Measurements from ENCODE around the gene C4BPB.

The C4BPB gene

GRCh38 chr1:207060596-207060995, 28.1 kb upstream of the C4BPB start:
- DNase-seq, result no peak

- DNase-seq, result no peak
Measured at GRCh38 chr1:207062058-207062457, 26.6 kb upstream of the C4BPB start.

- DNase-seq, result no peak
Measured at GRCh38 chr1:207063014-207063413, 25.6 kb upstream of the C4BPB start.

GRCh38 chr1:207064561-207064960, 24.1 kb upstream of the C4BPB start:
- DNase-seq, result no peak

- DNase-seq, result no peak
Measured at GRCh38 chr1:207067185-207067584, 21.5 kb upstream of the C4BPB start.

GRCh38 chr1:207067665-207068064, 21.0 kb upstream of the C4BPB start:
- DNase-seq, result no peak

GRCh38 chr1:207069061-207069460, 19.6 kb upstream of the C4BPB start:
- no peak for DNase-seq

- no peak for DNase-seq
Measured at GRCh38 chr1:207069858-207070506, 18.7 kb upstream of the C4BPB start.

GRCh38 chr1:207070811-207071210, 17.8 kb upstream of the C4BPB start:
- no peak for DNase-seq

GRCh38 chr1:207071426-207071825, 17.2 kb upstream of the C4BPB start:
- no peak for DNase-seq

GRCh38 chr1:207072233-207072632, 16.4 kb upstream of the C4BPB start:
- no peak for DNase-seq

GRCh38 chr1:207073906-207074820, 14.5 kb upstream of the C4BPB start:
- no peak for DNase-seq

- no peak for DNase-seq
Measured at GRCh38 chr1:207076181-207076955, 12.3 kb upstream of the C4BPB start.

GRCh38 chr1:207077012-207077411, 11.6 kb upstream of the C4BPB start:
- DNase-seq, result no peak

GRCh38 chr1:207077470-207078377, 10.9 kb upstream of the C4BPB start:
- DNase-seq, result peak; percentile 79

GRCh38 chr1:207078578-207079132, 10.0 kb upstream of the C4BPB start:
- no peak for DNase-seq

- DNase-seq, result no peak
Measured at GRCh38 chr1:207079706-207080241, 8.9 kb upstream of the C4BPB start.

GRCh38 chr1:207081088-207081487, 7.6 kb upstream of the C4BPB start:
- DNase-seq, result no peak

GRCh38 chr1:207081806-207082205, 6.9 kb upstream of the C4BPB start:
- no peak for DNase-seq

- DNase-seq, result no peak
Measured at GRCh38 chr1:207084232-207084631, 4.4 kb upstream of the C4BPB start.

GRCh38 chr1:207084701-207085180, 3.9 kb upstream of the C4BPB start:
- DNase-seq, result peak; percentile 71

- DNase-seq, result no peak
Measured at GRCh38 chr1:207085887-207086286, 2.8 kb upstream of the C4BPB start.
